SK-N-SH (cell line): Measurements from ENCODE around the gene TPMT.

ENCODE experiments used
- CTCF ChIP-seq: fragments of 200-600 bp; sonication (generic); IDR thresholded peaks from 2 replicates; pipeline ENCODE4 v1.6.1; 2017; ENCODE audit warnings: antibody characterized with exemption, mild to moderate bottlenecking, moderate library complexity
- JUND ChIP-seq: IDR thresholded peaks from 2 replicates; pipeline ENCODE4 v1.4.0; 2012
- MEF2A ChIP-seq: IDR thresholded peaks from 2 replicates; pipeline ENCODE4 v1.4.0; 2012; ENCODE audit warnings: low read depth, borderline replicate concordance
- SIN3A ChIP-seq: IDR thresholded peaks from 2 replicates; pipeline ENCODE4 v1.6.1; 2012; ENCODE audit warnings: low read depth, mild to moderate bottlenecking, low read length, moderate library complexity, borderline replicate concordance

GRCh38 chr6:18155150-18155863 lies 430 bp upstream of the TPMT start, which contains the start of gene KDM1B:
- TF ChIP-seq CTCF: no peak
- no peak for TF ChIP-seq MEF2A
- no peak for TF ChIP-seq JUND
- no peak for TF ChIP-seq SIN3A
